ENCODE data around the gene DST.

GRCh38 chr6:56497240-56497639 is 145.4 kb downstream of the DST start:
- TF ChIP-seq CTCF (IDR thresholded peaks at IDR 0.05; ENCODE audit: poor library complexity) (no peak), EZH2 (IDR thresholded peaks at IDR 0.05; ENCODE audit: borderline replicate concordance) (no peak), EZH2phosphoT487 (IDR thresholded peaks at IDR 0.05; ENCODE audit: low read depth, severe bottlenecking, unreplicated experiment) (no peak)

Measured in hepatocyte (in vitro differentiated cells).